Measurements from ENCODE around the gene CNTLN.
"Not testable (repeated sequence)": the region's sequence is repeated elsewhere in the genome, so short reads cannot be mapped to it uniquely, and the experiment has no call there.

DNA sequence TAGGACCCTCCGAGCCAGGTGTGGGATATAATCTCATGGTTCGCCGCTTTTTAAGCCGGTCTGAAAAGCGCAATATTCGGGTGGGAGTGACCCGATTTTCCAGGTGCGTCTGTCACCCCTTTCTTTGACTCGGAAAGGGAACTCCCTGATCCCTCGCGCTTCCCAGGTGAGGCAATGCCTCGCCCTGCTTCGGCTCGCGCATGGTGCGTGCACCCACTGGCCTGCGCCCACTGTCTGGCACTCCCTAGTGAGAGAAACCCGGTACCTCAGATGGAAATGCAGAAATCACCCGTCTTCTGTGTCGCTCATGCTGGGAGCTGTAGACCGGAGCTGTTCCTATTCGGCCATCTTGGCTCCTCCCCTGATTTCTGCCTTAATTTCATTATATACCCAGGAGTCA is 155.8 kb downstream of the CNTLN start:
- TF ChIP-seq, protein P1, sequence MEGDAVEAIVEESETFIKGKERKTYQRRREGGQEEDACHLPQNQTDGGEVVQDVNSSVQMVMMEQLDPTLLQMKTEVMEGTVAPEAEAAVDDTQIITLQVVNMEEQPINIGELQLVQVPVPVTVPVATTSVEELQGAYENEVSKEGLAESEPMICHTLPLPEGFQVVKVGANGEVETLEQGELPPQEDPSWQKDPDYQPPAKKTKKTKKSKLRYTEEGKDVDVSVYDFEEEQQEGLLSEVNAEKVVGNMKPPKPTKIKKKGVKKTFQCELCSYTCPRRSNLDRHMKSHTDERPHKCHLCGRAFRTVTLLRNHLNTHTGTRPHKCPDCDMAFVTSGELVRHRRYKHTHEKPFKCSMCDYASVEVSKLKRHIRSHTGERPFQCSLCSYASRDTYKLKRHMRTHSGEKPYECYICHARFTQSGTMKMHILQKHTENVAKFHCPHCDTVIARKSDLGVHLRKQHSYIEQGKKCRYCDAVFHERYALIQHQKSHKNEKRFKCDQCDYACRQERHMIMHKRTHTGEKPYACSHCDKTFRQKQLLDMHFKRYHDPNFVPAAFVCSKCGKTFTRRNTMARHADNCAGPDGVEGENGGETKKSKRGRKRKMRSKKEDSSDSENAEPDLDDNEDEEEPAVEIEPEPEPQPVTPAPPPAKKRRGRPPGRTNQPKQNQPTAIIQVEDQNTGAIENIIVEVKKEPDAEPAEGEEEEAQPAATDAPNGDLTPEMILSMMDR (IDR thresholded peaks at IDR 0.05), result not testable (repeated sequence)
- TF ChIP-seq EZH2 (IDR thresholded peaks at IDR 0.05; ENCODE audit: borderline replicate concordance, insufficient read depth, low read depth, low read length, poor library complexity, severe bottlenecking), result not testable (repeated sequence)
